GM12878 (cell line): ENCODE results near the gene PDE10A. TPM values are rescaled to one million over a fixed set of nuclear protein-coding genes. Genes with fewer than 3 reads are reported as not detected.

Source experiments
- ATAC-seq: fragments of 200-7000 bp; cut with Tn5 transposase; 3 replicates; pipeline ENCODE4 v1.9.1; 2020; ENCODE audit warnings: mild to moderate bottlenecking, moderate library complexity
- BruUV-seq: library from RNA; stranded (reverse); fragments of 400-500 nt; replicated peaks from 2 replicates; lab custom pipeline; 2021; lab: Mats Ljungman, UMichigan
- CTCF ChIA-PET: fragments of 300-600 bp; sonication (Branson Sonifier 250); formaldehyde crosslinking; extraction: SDS; loops from one replicate; lab custom pipeline; 2021; ENCODE audit warnings: inconsistent platforms; lab: Yijun Ruan, JAX
- POLR2A ChIA-PET: fragments of 350-600 bp; formaldehyde crosslinking; extraction: SDS; loops from one replicate; lab custom pipeline; 2021; ENCODE audit warnings: inconsistent platforms; lab: Charles Lee
- RAD21 ChIA-PET: fragments of 300-600 bp; sonication (Branson Sonifier 250); formaldehyde crosslinking; loops from one replicate; lab custom pipeline; 2023; ENCODE audit warnings: antibody characterized with exemption; ENCODE audit not compliant: unreplicated experiment; lab: Charles Lee
- SMC1A ChIA-PET: fragments of 300-600 bp; sonication (Branson Sonifier 250); formaldehyde crosslinking; loops from one replicate; lab custom pipeline; 2023; ENCODE audit not compliant: unreplicated experiment, uncharacterized antibody; lab: Charles Lee
- DNase-seq: peaks from one replicate; pipeline ENCODE4 v3.0.0-alpha.2; 2011; ENCODE audit warnings: low read depth, low spot score
- FAIRE-seq: peaks from 3 replicates; lab custom pipeline; 2011; peaks lifted over from hg19 to GRCh38; lab: Jason Lieb, UNC
- H2AFZ ChIP-seq: 2 replicates; pipeline ENCODE4 v1.6.0; 2011; ENCODE audit warnings: low read depth, low read length, control low read depth; ENCODE audit not compliant: control insufficient read depth
- H3K27ac ChIP-seq: 2 replicates; pipeline ENCODE4 v1.5.1; 2011; ENCODE audit warnings: control low read depth; ENCODE audit not compliant: control insufficient read depth, insufficient read depth
- H3K27me3 ChIP-seq, 2 experiments: replicated peaks in 1 of 2; 2 replicates each; pipeline versions ENCODE4 v1.6.0 to v1.6.1; 2011; ENCODE audit warnings: low read length in 1 of 2; ENCODE audit not compliant: control insufficient read depth in 2 of 2, insufficient read depth in 2 of 2
- H3K36me3 ChIP-seq, 2 experiments: 2 replicates each; pipeline ENCODE4 v1.5.1; 2011; ENCODE audit warnings: low read length in 1 of 2; ENCODE audit not compliant: control insufficient read depth in 2 of 2, insufficient read depth in 2 of 2
- H3K4me1 ChIP-seq: 2 replicates; pipeline ENCODE4 v1.6.1; 2011; ENCODE audit warnings: mild to moderate bottlenecking, low read length, moderate library complexity, mixed read lengths; ENCODE audit not compliant: control insufficient read depth, insufficient read depth
- H3K4me2 ChIP-seq: 2 replicates; pipeline ENCODE4 v1.6.0; 2011; ENCODE audit warnings: control low read depth; ENCODE audit not compliant: control insufficient read depth, insufficient read depth
- H3K4me3 ChIP-seq: fragments of 200-600 bp; sonication (generic); 2 replicates; pipeline ENCODE4 v1.5.1; 2016
- H3K79me2 ChIP-seq: 2 replicates; pipeline ENCODE4 v1.6.0; 2011; ENCODE audit warnings: low read length; ENCODE audit not compliant: control insufficient read depth, insufficient read depth
- H3K9ac ChIP-seq: 2 replicates; pipeline ENCODE4 v1.8.0; 2011; ENCODE audit warnings: low read length, control low read depth, mixed read lengths; ENCODE audit not compliant: control insufficient read depth, insufficient read depth
- H3K9me3 ChIP-seq: replicated peaks from 3 replicates; pipeline ENCODE4 v1.5.1; 2011; ENCODE audit warnings: mild to moderate bottlenecking, low read length; ENCODE audit not compliant: control insufficient read depth, insufficient read depth
- H4K20me1 ChIP-seq: 2 replicates; pipeline ENCODE4 v1.6.0; 2011; ENCODE audit not compliant: control insufficient read depth, insufficient read depth
- BCL11A ChIP-seq: IDR thresholded peaks from 2 replicates; pipeline ENCODE4 v1.6.1; 2011; ENCODE audit warnings: low read depth, low read length
- EP300 ChIP-seq, 2 experiments: fragments of 150-350 bp in 1 of 2; IDR thresholded peaks; 2 replicates each; pipeline ENCODE4 v1.6.1; 2011 to 2012; ENCODE audit warnings: low read depth in 2 of 2, low read length in 2 of 2, borderline replicate concordance in 1 of 2, improper control_type of control experiment in 1 of 2, inconsistent platforms in 1 of 2; ENCODE audit not compliant: control insufficient read depth in 1 of 2
- GATAD2B ChIP-seq: fragments of 450-650 bp; conservative IDR thresholded peaks from 2 replicates; pipeline ENCODE4 v1.6.1; 2017; ENCODE audit warnings: low read depth, mild to moderate bottlenecking, moderate library complexity
- HDGF ChIP-seq: fragments of 450-650 bp; IDR thresholded peaks from 2 replicates; pipeline ENCODE4 v1.6.1; 2016; ENCODE audit warnings: antibody characterized with exemption
- IRF4 ChIP-seq: IDR thresholded peaks from 2 replicates; pipeline ENCODE4 v1.6.1; 2011; ENCODE audit warnings: low read depth, low read length
- PRDM15 ChIP-seq: fragments of 450-650 bp; formaldehyde crosslinking; IDR thresholded peaks from 2 replicates; pipeline ENCODE4 v1.4.0; 2020; ENCODE audit warnings: mild to moderate bottlenecking, moderate library complexity
- REST ChIP-seq: IDR thresholded peaks from 2 replicates; pipeline ENCODE4 v1.6.1; 2012; ENCODE audit warnings: mild to moderate bottlenecking, low read depth, low read length
- USF1 ChIP-seq: IDR thresholded peaks from 2 replicates; pipeline ENCODE4 v1.6.1; 2011; ENCODE audit warnings: borderline replicate concordance, low read depth, mild to moderate bottlenecking, moderate library complexity, mixed read lengths, low read length; ENCODE audit not compliant: insufficient read depth; ENCODE audit errors: extremely low read length
- WGBS: methylation state at CpG from one replicate; pipeline ENCODE4 v1.1.6; 2016; ENCODE audit warnings: low lambda C conversion rate; ENCODE audit not compliant: insufficient replicate concordance, insufficient coverage; ENCODE audit errors: missing lambda C conversion rate; 5-methylcytosine and 5-hydroxymethylcytosine counted together
- in situ Hi-C: fragments of 300-500 bp; cut with MboI; formaldehyde crosslinking; loops from 9 replicates; pipeline ENCODE4 v1.14.3; 2018; ENCODE audit warnings: mixed read lengths
- intact Hi-C: fragments of 100-400 bp; cut with micrococcal nuclease; formaldehyde crosslinking; loops from one replicate; pipeline ENCODE4 v1.14.2; 2022; ENCODE audit not compliant: unreplicated experiment
- polyA plus RNA-seq, 11 experiments: library from polyadenylated mRNA; depleted of rRNA in 4 of 11; unstranded in 6 of 11; stranded (reverse) in 5 of 11; fragments of >200 nt; fragmentation: Nextera tagmentation in 4 of 11; fragmentation: Illumina TruSeq in 1 of 11; extraction: Ambion mirVana in 4 of 11; extraction: Trizol in 1 of 11; gene quantifications; 1 replicate in 1 of 11; 2 replicates in 10 of 11; pipeline versions ENCODE4 v1.2.1 to v1.2.3, GENCODE V29; 2011 to 2016; ENCODE audit warnings: inconsistent platforms in 2 of 11, missing spikeins in 2 of 11, low read depth in 1 of 11
- total RNA-seq, 4 experiments: library from RNA; depleted of rRNA in 3 of 4; stranded (reverse); fragments of >200 nt in 3 of 4; fragmentation: Illumina TruSeq in 1 of 4; extraction: Trizol in 1 of 4; gene quantifications; 2 replicates each; pipeline versions ENCODE4 v1.2.1 to v1.2.3, GENCODE V29; 2013 to 2021

PDE10A gene
- total and polyA plus RNA-seq, 10 of the 15 experiments (the other 5 are each of a cell fraction or from before 2014, with no cell fraction given): under 0.01 to 1.3 (median 0.03) TPM; not detected in 2

- no peak overlapping the region for H2AFZ ChIP-seq
- no peak for TF ChIP-seq BCL11A
- TF ChIP-seq, all 136 proteins: peak for 0
- H3K79me2 ChIP-seq: no peaks in the 10 kb centered on the region
- H4K20me1 ChIP-seq: no peaks in the 10 kb centered on the region
- no TSS peak for BruUV-seq
- H3K36me3 ChIP-seq: no peaks in the 10 kb centered on the region
- ChIA-PET RAD21 (no interaction called here), CTCF (no interaction called here), SMC1A (no interaction called here), POLR2A (no interaction called here)
- 70% methylated on average over 6 of the region's 6 CpGs for WGBS
- no peak overlapping the region for H3K4me2 ChIP-seq
- intact Hi-C loops (no loop called here), in situ Hi-C loops (no loop called here)
- ATAC-seq (no peak), FAIRE-seq (no peak), DNase-seq (no peak)
- H3K4me1 ChIP-seq: no peaks in the 10 kb centered on the region
- no peak overlapping the region for H3K27ac ChIP-seq
- H3K9me3 ChIP-seq: no peaks in the 10 kb centered on the region
- no peak overlapping the region for H3K4me3 ChIP-seq
- no peaks in the 10 kb centered on the region for H3K27me3 ChIP-seq
- no peak overlapping the region for H3K9ac ChIP-seq
These were observed 14.1 kb upstream of the PDE10A start for GRCh38 chr6:165677091-165677490.

- H3K4me2 ChIP-seq: no peak overlapping the region
- 53% methylated on average over 17 of the region's 18 CpGs for WGBS
- FAIRE-seq: no peak
- no peak for TF ChIP-seq REST
- no peak for TF ChIP-seq PRDM15 (CRISPR knock-in tag)
- TF ChIP-seq HDGF: no peak
- no peak for TF ChIP-seq EP300 (IDR thresholded peaks at IDR 0.05; ENCODE audit: borderline replicate concordance in 1 of 2, control insufficient read depth in 1 of 2, low read depth in 2 of 2, low read length in 2 of 2)
- TF ChIP-seq IRF4: no peak
- no peak for TF ChIP-seq USF1
- TF ChIP-seq GATAD2B: no peak
These were observed 13.5 kb upstream of the PDE10A start for GRCh38 chr6:165676435-165677068.

More at GRCh38 chr6:165676435-165677068, 13.5 kb upstream of the PDE10A start:
- intact Hi-C loops (no loop called here), in situ Hi-C loops (no loop called here)
- Histone ChIP-seq H3K9me3 (no peaks in the 10 kb centered on the region), H3K36me3 (no peaks in the 10 kb centered on the region), H3K9ac (no peak overlapping the region), H3K27me3 (no peaks in the 10 kb centered on the region), H4K20me1 (no peaks in the 10 kb centered on the region), H3K4me1 (no peaks in the 10 kb centered on the region), H3K27ac (no peak overlapping the region), H2AFZ (no peak overlapping the region), H3K79me2 (no peaks in the 10 kb centered on the region), H3K4me3 (no peak overlapping the region)
- RAD21 ChIA-PET: no interaction called here
- no TSS peak for BruUV-seq
- no peak for ATAC-seq
- SMC1A ChIA-PET: no interaction called here
- CTCF ChIA-PET: no interaction called here
- DNase-seq: no peak
- POLR2A ChIA-PET: no interaction called here
